Jurkat, Clone E6-1 (cell line): Measurements from ENCODE around the gene FGFR4.
A peak's percentile ranks its signal among the peaks of the same experiment; 100 is the strongest.

ENCODE experiments used
- DNase-seq: peaks from one replicate; pipeline ENCODE4 v3.0.0-alpha.2; 2011; ENCODE audit warnings: low read depth, low spot score
- H3K4me3 ChIP-seq: 2 replicates; pipeline ENCODE4 v1.5.1; 2011; ENCODE audit warnings: mild to moderate bottlenecking, low read length, control low read depth, moderate library complexity

The FGFR4 gene

DNA sequence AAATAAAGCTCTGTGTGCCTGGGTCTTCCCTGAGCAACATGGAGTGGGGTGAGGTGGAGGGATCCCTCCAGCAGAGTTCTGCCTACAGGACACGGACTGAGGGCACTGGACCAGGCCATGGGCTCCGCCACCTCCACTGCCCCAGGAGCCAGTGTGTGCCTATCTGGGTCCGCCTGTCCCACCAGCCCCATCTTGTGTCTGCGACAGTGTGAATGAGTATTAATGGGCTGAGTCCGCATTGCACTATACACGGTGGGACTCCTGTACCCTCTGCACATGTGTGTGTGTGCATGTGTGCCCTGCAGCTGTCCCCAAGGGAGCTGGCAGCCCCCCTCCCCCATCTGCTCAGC lies 11.4 kb downstream of the FGFR4 start:
- no peak for DNase-seq
- no peak overlapping the region for H3K4me3 ChIP-seq

DNA sequence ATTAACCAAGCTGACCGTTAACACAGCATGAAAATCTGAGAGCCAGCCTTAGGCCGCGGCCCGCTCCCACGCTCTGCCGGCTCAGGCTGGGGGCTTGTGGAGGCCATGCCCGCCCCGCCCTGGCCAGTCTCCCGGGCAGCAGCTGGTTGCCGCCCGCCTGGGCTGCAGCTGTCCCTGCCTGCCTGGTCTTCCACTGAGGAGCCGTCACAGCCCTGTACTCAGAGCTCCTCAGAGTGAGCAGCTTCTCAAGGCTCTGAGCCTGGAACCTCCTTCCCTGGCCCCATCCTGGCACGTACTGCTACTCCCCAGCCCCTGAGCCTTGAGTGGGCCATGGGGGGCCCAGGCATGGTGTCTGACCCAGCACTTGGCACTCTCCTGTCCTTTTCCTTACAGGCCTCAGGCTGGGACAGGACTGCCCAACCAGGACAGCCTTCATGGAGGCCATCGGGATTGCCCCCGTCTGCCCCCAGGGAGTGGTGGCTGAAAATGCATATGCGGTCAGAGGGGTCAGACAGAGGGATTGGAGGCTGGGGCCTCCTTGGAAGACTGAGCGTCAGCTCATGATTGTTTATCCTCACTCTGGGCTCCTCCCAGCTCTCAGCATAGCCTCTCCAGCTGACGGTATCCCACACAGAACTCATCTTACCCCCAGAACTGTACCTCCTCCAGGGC lies 11.9 kb downstream of the FGFR4 start:
- no peak overlapping the region for H3K4me3 ChIP-seq
- DNase-seq: no peak

DNA sequence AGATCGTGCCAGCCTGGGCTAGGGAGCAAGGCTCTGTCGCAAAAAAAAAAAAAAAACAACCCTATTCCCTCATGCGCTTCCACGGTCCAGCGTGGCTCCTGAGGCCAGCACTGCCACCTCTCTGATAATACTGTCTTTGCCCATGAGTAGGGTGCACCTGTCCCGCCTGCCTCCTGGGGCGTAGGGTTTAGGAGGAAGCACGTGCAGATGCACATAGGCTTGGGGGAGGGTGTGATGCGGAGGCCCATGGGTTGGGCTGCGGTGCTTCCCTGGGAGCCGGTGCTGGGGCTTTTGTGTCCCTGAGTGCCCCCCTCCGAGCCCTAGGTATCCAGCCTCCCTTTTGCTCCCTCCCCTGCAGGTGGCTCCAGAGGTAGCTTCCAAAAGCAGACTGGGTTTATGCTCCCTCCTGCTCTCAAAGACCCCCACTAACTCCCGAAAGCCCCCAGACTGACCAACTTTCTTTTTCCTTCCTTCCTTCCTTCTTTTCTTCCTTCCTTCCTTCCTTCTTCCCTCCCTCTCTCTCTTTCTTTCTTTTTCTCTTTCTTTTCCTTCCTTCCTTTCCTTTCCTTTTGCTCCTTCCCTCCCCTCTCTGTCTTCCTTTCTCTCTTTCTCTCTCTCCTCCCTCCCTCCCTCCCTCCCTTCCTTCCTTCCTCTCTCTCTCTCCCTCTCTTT lies 12.8 kb downstream of the FGFR4 start:
- H3K4me3 ChIP-seq: no peak overlapping the region
- DNase-seq: no peak

DNA sequence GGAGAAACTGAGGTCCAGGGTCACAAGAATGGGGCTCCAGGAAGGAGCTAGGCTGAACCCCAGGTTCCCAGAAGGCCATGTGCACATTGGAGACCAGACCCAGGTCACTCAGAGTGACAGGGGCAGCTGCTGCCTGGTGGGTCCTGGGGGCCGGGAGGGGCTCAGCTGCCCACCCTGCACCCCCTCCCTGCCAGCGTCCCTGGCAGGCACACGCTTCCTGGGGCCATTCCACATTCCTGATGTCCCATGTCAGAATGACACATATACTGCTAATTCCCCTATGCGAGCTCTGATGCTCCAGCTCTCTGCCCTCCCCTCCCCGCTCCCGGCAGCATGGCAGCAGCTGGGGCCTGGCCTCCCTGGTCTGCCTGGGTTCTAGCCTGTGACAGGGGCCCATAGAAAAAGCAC lies 14.0 kb downstream of the FGFR4 start:
- H3K4me3 ChIP-seq: no peak overlapping the region
- no peak for DNase-seq

DNA sequence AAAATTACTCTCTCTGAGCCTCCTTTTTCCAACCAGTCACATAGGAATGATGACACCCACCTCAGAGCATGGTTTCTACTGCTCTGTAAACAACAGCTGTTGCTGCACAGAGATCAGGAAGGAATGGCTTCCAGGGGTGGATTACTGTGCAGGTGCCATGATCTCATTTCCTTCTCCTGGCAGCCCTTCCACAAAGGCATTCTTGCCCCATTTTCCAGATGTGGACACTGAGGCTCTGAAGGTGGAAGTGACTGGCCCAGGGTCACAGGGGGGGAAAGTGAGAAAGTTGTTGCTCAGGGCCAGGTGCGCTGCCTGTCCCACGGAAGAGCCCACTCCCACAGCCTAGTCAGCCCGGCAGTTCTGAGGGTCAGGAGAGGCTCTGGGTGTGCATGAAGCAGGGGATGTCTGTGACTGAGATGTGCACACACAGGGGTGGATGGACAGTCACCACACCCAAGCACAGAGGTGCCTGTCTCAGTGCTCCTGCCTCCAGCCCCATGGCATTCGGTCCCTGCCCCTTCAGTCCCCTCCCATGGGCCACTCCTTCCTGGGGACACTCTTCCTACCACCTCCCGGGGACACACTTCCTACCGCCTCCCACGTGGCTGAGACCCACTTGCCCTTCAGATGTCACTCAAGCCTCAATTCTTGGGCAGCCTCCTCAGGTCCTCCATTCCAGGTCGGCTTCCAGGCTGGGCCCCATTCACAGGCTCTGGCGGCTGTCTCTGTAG lies 17.0 kb downstream of the FGFR4 start:
- H3K4me3 ChIP-seq: no peak overlapping the region
- no peak for DNase-seq

DNA sequence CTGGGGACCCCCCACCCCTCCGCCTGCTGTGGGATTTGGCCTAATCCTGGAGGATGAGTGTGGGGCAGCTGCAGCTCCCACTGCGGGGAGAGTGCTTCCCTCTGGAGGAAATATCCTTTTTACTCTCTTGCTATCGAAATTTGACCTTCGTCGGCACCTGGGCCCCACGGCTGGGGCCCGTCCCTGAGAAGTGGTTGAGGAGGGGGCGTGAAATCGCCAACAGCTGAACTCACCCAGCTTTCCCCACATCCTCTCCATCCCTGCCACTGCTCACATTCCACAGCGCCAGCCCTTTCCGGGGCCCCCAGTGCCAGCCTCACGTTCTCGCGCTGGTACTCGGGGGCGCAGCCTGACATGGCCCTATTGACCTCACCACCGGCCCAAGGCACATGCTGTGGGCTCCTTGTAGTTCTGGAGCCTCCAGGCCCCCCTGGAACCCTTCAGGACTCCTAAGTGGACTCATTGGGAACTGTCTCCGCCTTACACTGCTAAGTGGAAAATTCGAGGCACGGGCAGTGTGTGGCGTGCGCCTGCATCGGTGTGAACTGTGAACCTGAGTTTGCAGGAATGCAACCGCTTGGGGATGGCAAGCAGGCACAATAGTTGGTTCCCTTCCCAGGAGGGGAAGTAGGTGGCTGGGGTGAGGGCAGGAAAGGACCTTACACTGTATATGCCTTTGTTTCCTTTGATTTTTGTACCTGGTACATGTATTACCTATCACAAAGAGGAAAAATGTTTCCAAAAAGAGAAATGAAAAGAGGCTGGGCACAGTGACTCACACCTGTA lies 19.2 kb downstream of the FGFR4 start:
- no peak for DNase-seq
- H3K4me3 ChIP-seq: no peak overlapping the region

DNA sequence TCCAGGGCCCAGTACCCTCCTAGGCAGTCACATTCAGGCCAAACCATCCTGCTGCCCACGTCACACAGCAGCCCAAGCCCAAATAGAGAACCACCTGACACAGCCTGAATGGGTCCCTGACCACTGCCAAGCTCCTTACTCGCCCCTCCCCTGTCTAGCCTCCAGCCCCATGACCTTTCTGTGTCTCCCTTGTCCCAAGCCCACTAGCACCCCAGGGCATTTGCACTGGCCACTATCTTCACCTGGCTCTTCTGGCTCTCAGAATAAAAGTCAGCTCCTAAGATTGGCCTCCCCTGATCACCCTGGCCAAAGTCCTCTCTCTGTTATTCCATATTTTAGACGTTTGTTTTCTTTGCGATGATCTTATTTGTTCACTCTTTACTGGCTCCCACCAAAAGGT lies 20.4 kb downstream of the FGFR4 start:
- no peak for DNase-seq
- no peak overlapping the region for H3K4me3 ChIP-seq

DNA sequence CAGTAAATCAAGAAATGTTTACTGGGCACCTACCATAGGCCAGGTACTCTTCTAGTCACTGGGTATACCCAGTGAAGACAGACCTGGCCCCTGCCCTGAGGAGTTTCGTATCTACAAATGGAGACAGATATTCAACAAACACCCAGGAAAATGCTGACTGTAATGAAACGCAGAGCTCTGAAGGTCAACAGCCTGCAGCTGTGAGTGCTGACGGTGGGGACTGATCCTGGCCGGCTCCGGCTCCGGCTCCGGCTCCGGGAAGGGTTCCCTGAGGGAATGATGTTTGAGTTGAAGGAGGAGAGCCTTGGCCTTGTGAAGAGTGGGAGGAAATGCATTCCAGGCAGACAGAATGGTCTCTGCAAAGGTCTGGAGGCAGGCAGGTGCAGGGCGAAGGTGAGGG lies 23.1 kb downstream of the FGFR4 start:
- no peak for DNase-seq
- no peak overlapping the region for H3K4me3 ChIP-seq

DNA sequence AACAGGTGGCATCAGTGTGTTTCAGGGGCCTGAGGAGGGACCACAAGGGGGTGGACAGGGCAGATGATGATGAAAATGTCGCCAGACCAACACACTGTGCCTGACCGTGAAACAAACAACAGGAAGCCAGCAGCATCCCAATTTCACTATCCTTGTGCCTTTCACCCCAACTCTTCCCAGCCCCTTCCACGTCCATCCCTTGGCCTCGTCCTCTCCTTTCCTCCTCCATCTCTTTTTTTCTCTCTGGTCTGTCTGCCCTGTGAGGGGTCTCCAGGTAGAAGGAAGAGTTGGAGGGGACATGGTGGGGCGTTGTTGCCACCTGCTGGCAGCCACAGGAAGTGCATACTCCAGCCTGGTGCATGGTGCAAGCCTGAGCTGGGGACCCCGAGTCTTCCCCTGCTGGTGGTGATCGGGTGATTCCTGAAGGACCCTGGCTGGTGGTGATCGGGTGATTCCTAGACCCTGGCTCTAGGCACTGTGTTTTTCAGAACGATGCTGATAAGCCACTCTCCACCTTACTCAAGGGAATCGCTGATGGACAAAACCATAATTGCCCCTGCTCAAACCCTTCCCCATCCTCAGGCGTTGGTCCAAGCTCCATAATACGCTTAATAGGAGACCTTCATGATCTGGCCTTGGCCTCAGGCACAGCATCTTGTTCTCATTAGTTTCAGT lies 25.1 kb downstream of the FGFR4 start:
- peak; percentile 53 for DNase-seq
- no peak overlapping the region for H3K4me3 ChIP-seq

DNA sequence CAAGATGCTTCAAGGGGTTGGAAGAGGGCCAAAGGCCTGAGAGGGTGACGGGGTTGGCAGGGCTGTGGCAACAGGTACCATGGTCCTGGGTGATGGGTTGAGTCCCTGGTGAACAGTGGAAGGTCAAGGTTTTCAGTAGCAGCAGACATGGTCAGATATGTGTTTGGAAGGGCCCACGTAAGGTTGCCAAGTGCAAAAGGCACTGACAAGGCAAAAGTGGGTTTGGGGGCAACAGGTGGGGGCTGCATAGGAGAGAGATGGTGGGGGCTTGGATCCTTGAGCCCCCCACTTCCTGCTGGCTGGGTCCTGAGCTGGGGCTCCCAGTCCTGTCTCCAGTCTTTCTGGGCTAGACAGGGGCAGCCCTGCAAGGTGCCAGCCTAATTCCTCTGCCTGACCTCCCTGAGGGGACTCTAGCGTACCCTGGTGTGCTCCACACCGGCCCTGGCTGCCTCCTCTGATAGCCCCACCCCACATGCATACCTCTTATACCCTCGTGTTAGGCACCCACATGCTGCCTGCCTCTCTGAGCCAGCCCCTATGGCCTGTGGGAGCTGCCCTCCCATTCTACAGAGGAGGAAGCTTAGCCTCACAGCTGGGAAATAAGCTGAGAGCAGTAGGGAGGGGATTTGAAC lies 26.0 kb downstream of the FGFR4 start:
- no peak overlapping the region for H3K4me3 ChIP-seq
- no peak for DNase-seq

DNA sequence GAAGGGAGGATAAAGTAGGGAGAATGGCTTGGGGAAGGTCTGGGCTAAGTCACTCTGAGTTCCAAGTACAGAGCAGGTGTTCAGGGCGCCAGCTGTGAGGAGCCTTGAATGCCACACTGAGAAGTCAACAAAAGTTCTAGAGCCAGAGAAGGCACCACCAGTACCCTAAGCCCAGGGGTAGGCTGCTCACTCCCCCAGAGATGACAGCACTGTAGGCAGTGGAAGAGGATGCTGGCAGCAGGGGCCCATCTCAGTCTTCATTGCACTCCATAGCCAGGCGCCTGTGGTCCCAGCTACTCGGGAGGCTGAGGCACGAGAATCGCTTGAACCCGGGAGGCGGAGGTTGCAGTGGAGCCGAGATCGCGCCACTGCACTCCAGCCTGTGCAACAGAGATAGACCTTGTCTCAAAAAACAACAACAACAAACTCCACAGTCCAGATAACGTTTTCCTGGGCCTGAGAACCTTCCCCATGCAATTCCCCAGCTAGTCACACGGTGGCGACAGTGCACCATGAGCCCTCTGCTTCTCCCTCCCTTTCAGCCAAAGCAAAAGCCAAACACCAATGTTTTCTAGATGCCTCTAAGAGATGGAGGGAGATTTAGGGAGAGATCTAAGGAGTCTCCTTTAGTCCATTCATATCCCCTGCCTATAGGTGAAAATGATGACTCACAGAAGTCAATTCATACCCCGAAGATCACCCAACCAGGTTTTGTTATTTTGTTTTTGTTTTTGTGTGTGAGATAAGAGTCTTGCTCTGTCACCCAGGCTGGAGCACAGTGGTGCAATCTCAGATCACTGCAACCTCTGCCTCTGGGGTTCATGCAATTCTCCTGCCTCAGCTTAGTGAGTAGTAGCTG lies 27.1 kb downstream of the FGFR4 start:
- H3K4me3 ChIP-seq: no peak overlapping the region
- peak; percentile 68 for DNase-seq

DNA sequence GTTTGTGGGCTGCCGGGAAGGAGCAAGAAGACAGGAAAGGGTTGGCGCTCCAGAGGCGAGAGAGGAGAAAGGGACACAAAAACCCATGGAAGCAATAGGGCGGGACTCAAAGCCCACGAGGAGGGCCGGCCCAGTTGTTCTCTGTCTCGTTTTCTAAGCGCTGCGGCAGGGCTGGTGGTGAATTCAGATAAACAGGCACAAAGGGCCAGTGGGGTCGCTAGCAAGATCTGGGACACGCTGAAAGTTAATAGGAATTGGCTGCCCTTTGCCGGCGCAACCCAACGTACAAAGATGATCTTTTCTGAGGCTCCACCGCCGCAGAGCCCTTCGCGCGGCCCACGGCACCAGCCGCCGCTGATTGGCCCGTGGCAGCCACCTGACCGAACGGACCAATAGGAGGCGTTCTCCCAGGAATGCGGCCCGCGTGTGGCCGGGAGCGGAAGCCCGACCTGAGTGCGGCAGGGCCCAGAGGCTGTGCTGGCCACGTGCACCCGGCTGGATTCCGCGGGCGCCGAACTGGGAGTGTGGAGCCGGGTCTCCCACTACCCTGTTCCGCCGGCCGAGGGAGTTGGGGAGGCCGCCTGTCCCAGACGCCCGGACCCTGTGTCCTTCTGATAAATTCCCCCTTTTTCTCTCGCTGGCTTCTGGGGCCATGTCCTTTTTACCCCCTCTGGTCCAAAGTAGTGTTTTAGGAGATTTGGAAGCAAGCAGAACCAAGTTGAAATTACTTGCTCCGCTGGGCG lies 30.1 kb downstream of the FGFR4 start:
- no peak for DNase-seq

DNA sequence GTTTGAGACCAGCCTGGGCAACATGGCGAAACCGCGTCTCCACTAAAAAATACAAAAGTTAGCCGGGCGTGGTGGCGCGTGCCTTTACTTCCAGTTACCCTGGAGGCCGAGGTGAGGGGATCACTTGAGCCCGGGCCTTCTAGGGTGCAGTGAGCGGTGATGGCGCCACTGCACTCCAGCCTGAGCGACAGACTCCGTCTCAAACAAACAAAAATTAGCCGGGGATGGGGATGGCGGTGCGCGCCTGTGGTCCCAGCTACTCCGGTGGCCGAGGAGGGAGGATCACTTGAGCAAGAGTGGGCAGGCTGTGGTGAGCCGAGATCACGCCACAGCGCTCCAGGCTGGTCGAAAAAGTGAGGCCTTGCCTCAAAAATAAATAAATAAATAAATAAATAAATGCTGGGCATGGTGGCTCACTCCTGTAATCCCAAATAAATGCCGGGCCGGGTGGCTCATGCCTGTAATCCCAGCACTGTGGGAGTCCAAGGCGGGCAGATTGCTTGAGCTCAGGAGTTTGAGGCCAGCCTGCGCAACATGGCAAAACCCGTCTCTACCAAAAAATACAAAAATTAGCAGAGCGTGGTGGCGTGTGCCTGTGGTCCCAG lies 30.8 kb downstream of the FGFR4 start:
- DNase-seq: no peak
- no peak overlapping the region for H3K4me3 ChIP-seq

More for the DNA sequence above, 30.1 kb downstream of the FGFR4 start:
- H3K4me3 ChIP-seq: no peak overlapping the region

DNA sequence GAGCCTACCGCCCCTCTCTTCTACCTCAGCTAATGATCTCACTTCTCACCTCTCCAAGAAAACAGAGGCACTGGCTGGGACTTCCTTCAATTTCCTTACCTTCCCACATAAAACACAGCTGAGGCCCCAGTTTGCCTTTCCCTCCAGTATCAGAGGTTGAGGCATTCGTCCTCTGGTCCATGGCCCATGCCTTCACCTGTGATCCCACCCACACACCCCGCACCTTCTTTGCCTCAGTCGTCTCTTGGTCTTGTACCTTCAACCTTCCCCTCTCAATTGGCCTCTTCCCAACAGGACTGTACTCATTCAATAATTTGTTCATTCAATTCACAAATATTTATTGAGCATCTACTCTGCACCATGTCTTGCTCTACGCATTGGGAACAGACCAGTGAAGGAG lies 35.9 kb downstream of the FGFR4 start:
- no peak overlapping the region for H3K4me3 ChIP-seq
- DNase-seq: no peak

DNA sequence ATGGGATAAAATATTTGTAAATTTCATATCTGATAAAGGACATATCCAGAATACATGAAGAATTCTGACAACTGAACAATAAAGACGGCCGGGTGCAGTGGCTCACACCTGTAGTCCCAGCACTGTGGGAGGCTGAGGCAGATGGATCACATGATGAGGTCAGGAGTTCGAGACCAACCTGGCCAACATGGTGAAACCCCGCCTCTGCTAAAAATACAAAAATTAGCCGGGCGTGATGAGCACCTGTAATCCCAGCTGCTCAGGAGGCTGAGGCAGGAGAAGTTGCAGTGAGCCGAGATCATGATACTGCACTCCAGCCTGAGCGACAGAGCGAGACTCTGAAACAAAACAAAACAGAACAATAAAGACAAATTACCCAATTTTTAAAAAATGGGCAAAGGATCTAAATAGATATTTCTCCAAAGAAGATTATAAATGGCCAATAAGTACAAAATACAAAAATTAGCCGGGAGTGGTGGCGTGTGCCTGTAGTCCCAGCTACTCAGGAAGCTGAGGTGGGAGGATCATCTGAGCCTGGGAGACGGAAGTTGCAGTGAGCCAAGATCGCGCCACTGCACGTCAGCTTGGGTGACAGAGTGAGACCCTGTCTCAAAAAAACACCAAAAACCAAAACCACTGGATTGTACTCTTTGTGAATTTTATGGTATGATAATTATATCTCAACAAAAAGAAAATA lies 37.2 kb downstream of the FGFR4 start:
- H3K4me3 ChIP-seq: no peak overlapping the region
- DNase-seq: no peak

DNA sequence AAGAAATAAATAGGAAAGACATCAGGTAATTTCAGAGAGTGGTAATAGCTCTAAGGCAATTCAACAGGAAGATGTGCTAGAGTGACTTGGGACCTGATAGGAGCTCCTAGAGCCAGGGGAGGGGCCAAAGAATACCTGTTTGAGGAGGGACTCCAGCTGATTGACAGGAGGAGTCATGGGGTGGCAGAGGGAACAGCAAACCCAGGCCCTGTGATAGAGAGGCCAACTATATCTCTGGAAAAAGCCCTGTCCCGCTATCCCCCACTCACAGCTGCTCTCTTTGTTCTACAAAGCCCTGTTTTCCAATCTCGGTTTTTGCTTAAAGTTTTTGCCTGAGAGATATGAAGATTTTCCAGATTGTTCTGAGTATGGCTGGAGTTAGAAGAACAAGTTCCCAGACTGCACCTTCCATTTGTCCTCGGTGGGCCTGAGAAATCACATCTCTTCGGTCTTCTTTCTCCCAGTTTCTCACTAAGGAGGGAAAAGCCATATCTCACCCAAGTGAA lies 37.8 kb downstream of the FGFR4 start:
- no peak overlapping the region for H3K4me3 ChIP-seq
- DNase-seq: no peak
